IPS DF 4.7 (cell line): ENCODE measurements around the gene SPATA25.

Experiments
- DNase-seq: peaks from one replicate; pipeline ENCODE4 v3.0.0-alpha.2; 2013; ENCODE audit warnings: low spot score; ENCODE audit errors: extremely low read depth

Gene SPATA25

GRCh38 chr20:45840700-45841198, 46.7 kb downstream of the SPATA25 start:
- DNase-seq, result no peak

- DNase-seq, result no peak
Measured at GRCh38 chr20:45836841-45837240, 50.6 kb downstream of the SPATA25 start.
